HG02840 (cell line): ENCODE measurements around the gene HHIPL1.

Experiments used
- ATAC-seq: cut with Tn5 transposase; IDR thresholded peaks from one replicate; pipeline ENCODE4 v1.9.1; 2021; ENCODE audit warnings: mild to moderate bottlenecking, moderate library complexity, moderate number of reproducible peaks; ENCODE audit not compliant: unreplicated experiment, low FRiP score

The HHIPL1 gene

DNA sequence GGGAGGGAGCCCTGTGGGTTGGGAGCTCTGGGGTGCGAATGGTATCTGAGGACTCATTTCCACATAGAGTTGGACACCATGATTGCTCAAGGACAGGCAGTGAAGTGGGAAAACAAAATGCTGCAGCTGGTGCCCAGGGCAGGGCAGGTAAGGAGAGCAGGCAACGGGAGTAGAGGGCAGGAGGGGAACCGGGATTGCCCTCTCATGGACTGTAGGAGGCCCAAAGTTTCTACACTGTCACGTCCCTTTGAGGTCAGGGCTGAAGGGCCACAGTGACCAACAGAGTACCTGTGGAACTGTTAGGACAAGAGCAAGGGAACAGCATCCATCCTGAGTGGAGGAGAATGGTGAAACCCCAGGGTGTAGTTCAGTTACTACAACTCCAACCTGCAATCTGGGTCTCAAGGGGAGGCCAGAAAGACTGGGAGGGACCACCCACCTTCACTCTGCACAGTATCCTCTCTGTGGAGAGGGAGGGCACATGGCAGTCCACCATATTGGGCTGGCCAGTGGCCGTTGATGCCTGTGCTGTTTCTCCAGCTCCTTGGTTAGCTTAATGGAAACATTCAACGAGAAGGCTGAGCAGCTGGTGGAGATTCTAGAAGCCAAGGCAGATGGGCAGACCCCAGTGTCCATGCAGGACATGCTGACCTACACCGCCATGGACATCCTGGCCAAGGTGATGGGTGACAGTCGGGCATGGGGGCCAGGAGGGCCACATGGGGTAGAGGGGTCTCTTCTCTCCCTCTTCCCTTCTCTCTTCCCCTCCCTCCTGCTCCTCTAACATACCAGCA, 61.4 kb downstream of the HHIPL1 start:
- no peak for ATAC-seq

DNA sequence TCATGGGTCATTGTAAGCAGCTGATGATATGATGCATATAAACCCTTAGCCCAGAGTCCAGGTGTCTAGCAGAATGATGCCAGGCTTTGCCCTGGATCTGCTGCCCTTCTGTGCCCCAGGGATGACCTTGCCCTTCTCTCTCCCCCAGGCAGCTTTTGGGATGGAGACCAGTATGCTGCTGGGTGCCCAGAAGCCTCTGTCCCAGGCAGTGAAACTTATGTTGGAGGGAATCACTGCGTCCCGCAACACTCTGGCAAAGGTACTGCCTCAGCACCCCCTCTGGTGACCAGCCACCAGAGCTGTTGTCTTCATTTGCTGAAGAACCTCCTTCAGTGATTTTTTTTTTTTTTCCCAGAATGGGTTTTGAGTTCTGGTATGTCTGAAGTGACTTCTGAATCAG, 62.5 kb downstream of the HHIPL1 start:
- ATAC-seq, result no peak

DNA sequence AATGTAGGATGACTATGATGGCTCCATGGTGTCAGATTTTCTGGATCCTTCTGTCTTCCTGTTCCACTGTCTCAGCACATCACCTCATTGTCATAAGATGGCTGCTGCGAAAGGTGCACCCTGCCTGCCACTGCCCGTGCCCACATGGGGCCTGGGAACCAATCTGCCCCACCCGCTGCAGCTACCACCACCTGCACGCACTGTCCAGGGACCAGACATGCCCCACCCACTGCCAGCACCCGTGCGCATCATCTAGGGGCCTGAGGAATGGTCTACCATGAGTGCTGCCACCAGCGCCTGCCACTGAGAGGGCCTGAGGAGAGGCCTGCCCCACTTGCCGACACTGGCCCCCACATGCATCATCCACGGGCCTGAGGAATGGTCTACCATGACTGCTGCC, 63.0 kb downstream of the HHIPL1 start:
- ATAC-seq, result no peak

DNA sequence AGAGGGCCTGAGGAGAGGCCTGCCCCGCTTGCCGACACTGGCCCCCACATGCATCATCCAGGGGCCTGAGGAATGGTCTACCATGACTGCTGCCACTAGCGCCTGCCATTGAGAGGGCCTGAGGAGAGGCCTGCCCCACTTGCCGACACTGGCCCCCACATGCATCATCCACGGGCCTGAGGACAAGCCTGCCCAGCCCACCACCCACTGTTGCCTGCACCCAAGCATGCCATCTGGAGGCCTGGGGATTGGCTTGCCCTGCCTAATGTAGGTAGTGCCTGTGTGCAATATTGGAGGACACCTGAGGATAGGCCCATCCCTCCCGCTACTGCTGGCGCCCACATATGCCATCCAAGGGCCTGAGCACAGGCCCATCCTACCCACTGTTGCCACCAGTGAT, 63.5 kb downstream of the HHIPL1 start:
- no peak for ATAC-seq

GRCh38 chr14:99713972-99714371, 69.0 kb downstream of the HHIPL1 start:
- ATAC-seq, result no peak

DNA sequence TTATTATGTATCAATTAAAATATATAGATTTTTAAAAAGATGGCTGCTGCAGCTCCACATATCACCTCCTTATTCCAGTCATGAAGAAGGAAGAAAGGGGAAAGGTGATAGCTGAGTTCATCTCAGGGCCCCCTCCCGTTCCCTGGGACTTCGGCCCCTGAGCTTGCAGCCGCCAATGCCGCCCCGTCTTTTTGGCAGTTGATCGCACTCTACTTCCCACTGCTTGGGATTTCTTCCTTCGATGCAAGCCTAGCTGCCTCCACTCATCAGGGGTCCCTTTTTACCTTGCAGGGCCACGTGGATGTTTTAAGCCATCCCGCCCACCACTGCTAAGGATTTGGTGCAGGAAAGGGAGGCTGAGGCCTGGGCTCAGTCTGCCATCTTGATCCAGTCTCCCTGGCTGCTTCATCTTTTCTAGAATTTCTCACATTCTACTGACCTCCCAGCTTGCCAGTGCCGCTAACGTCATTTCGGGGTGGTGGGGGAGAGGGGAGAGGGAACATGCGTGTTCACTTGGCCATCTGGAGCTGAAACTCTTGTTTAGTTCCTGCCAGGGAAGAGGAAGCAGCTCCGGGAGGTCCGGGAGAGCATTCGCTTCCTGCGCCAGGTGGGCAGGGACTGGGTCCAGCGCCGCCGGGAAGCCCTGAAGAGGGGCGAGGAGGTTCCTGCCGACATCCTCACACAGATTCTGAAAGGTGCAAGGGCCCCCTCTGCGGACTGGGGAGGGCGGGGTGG, 70.5 kb downstream of the HHIPL1 start:
- ATAC-seq, result no peak

GRCh38 chr14:99716091-99716849, 71.3 kb downstream of the HHIPL1 start:
- ATAC-seq, result no peak

- ATAC-seq, result no peak
Measured at GRCh38 chr14:99716850-99717681, 72.1 kb downstream of the HHIPL1 start.

GRCh38 chr14:99717682-99718013, 72.7 kb downstream of the HHIPL1 start:
- ATAC-seq, result no peak

DNA sequence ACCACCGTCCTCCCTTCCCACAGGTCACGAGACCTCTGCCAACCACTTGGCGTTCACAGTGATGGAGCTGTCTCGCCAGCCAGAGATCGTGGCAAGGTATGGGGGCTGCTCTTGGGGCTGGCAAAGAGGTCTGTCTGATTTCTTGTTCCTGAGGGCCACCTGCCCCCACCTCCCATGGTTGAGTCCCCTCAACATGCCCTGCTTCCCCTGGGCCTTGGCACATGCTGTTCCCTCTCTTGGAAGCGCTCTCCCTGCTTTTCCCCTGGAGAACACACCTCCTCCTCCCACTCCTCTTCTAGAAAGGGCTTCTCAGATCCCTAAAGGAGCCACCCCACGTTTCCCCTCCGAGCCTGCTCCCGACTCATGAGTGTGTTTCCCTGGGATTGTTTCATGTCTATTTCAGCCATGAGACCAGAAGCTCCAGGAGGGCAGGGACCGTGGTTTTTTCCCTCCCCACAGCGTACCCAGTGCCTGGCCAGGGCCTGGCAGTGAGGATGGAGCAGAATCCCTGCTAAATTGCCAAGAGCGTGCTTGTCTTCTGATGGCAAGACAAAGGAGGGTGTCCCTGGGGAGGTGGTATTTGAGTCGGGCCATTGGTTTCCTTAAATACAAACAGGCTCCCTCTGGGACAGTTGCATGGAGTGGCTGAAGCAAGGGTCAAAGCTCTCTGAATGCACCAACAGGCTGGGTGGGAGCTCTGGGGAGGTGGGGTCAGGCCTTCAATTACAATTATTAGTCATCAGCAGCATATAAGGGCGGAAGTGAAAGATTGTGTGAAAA, 73.3 kb downstream of the HHIPL1 start:
- no peak for ATAC-seq

DNA sequence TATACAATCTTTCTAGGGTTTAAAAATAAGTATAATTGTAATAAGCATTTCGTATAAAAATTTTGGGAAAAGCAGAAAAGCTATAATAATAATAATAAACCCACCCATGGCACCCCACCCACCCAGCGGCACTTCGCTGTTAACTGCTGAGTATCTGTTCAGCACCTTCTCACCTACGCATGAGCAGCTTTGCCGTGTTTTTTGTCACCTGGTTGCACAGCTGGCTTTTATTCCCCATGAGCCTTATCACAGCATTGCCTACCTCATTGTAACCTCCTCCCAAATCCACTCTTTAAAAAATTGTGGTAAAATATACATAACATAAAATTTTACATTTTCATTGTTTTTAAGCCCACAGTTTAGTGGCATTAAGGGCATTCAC, 73.9 kb downstream of the HHIPL1 start:
- no peak for ATAC-seq

DNA sequence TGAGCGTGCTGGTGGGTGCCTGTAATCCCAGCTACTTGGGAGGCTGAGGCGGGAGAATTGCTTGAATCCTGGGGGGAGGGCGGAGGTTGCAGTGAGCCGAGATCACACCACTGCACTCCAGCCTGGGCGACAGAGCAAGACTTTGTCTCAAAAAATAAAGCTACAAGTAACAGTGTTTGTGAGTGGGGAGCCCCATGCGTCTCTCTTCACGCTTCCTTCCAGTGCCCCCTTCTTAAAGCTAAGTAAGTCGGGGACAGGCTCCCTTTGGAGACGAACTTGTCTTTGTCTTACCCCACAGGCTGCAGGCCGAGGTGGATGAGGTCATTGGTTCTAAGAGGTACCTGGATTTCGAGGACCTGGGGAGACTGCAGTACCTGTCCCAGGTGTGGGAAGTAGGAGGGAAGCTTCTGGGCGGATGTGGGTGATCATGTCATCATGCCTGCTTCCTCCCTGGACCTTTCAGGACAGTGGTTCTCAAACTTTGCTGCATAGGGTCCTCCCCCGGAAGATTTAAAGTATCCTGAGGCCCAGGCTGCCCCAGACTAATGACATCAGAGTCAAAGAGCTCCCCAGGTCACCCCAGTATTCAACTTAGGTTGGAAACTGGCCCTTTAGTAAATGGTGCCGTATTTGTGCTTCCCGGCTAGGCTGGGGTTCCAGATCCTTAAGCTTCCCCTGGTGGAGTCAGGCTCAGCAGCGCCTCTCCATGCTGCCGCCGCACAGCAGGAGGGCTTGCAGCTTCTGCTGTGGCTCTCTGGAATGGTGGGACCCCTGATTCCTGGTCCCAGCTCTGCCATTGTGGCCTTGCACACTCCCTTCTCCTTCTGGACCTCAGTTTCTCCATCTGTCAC, 76.2 kb downstream of the HHIPL1 start:
- no peak for ATAC-seq

- ATAC-seq, result no peak
Measured at GRCh38 chr14:99721792-99722516, 77.0 kb downstream of the HHIPL1 start.

DNA sequence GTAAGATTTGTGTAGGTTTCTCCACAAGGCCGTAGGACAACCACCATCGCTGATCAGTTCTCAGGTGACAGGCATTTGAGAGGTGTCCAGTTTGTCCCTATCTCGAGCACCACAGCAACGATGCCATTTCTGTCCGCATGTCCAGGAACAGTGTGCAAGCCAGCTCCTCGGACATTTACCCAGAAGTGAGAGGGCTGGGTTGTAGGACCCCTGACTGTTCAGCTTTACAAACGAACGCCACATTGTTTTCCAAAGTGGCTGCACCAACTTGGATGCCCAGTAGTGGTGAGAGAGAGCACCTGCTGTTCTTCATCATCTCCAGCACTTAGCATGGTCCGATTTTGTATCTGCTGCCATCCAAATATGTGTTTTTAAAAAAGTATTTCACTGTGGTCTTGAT, 77.8 kb downstream of the HHIPL1 start:
- ATAC-seq, result no peak

- ATAC-seq, result no peak
Measured at GRCh38 chr14:99724196-99724891, 79.4 kb downstream of the HHIPL1 start.

- ATAC-seq, result no peak
Measured at GRCh38 chr14:99724939-99725773, 80.2 kb downstream of the HHIPL1 start.
